Omental fat pad (tissue), 4 donors: Measurements from ENCODE around the gene MT1X. TPM values are rescaled to one million over a fixed set of nuclear protein-coding genes. Genes with fewer than 3 reads are reported as not detected.

Experiments
- ATAC-seq: fragments of 150-250 bp; one replicate; pipeline ENCODE4 v1.9.1; 2016; ENCODE audit warnings: mild to moderate bottlenecking, moderate library complexity; ENCODE audit not compliant: low FRiP score
- DNase-seq: peaks from one replicate; pipeline ENCODE4 v3.0.0-alpha.2; 2019; ENCODE audit warnings: low spot score
- total RNA-seq, 4 donors: library from RNA; depleted of rRNA; stranded (reverse); fragments of >200 nt; gene quantifications; one replicate each; pipeline ENCODE4 v1.1.0, GENCODE V29; 2016
- TF ChIP-seq, protein P1 (sequence below), 3 donors: fragments of 450-650 bp; IDR thresholded peaks; one replicate each; pipeline ENCODE4 v1.5.1; 2016 to 2017; ENCODE audit warnings: antibody characterized with exemption in 3 of 3, mild to moderate bottlenecking in 3 of 3, moderate library complexity in 2 of 3

MT1X gene
- total RNA-seq, 4 donors from 2014 or later: 1,336 to 3,452 (median 1,838) TPM

DNA sequence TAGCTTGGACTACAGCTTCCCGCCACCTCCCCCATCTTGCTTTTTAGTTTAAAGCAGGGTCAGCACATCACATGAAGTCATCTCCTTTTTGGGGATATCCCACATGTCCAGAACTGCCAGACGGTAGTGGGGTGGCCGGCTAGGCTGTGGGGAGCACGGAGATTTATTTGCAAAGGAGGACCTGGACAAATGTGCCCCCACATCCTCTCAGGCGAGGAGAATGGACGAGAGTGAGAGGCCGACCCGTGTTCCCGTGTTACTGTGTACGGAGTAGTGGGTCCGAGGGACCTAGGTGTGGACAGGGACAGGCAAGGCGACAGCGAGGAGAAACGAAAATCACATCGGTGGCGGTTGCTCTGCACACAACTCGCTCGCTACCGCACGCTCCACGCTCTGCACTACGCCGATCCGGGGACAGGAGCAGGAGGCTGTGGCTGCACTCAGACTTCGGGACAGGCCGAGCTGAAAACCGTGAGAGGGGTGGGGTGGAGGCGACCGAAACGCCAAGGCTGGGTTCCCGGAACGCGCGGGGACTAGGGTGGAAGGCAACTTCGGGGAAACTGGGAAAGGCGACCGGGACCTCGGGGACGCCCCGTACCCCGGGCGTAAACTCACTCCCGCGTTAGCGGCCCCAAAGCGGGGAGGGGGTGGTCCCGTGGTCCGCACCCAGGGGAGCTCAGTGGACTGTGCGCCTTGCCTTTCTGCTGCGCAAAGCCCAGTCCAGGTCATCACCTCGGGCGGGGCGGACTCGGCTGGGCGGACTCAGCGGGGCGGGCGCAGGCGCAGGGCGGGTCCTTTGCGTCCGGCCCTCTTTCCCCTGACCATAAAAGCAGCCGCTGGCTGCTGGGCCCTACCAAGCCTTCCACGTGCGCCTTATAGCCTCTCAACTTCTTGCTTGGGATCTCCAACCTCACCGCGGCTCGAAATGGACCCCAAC lies 44.2 kb upstream of the MT1X start, which contains the start of gene MT1A:
Gene MT1A, plus strand, starts transcription at position 853 of the 937 bp plus-strand sequence. Its CDS starts 73 bp downstream, at position 926.
- ATAC-seq (peak; percentile 60), DNase-seq (no peak)
- TF ChIP-seq, protein P1, sequence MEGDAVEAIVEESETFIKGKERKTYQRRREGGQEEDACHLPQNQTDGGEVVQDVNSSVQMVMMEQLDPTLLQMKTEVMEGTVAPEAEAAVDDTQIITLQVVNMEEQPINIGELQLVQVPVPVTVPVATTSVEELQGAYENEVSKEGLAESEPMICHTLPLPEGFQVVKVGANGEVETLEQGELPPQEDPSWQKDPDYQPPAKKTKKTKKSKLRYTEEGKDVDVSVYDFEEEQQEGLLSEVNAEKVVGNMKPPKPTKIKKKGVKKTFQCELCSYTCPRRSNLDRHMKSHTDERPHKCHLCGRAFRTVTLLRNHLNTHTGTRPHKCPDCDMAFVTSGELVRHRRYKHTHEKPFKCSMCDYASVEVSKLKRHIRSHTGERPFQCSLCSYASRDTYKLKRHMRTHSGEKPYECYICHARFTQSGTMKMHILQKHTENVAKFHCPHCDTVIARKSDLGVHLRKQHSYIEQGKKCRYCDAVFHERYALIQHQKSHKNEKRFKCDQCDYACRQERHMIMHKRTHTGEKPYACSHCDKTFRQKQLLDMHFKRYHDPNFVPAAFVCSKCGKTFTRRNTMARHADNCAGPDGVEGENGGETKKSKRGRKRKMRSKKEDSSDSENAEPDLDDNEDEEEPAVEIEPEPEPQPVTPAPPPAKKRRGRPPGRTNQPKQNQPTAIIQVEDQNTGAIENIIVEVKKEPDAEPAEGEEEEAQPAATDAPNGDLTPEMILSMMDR (IDR thresholded peaks at IDR 0.05): no peak

DNA sequence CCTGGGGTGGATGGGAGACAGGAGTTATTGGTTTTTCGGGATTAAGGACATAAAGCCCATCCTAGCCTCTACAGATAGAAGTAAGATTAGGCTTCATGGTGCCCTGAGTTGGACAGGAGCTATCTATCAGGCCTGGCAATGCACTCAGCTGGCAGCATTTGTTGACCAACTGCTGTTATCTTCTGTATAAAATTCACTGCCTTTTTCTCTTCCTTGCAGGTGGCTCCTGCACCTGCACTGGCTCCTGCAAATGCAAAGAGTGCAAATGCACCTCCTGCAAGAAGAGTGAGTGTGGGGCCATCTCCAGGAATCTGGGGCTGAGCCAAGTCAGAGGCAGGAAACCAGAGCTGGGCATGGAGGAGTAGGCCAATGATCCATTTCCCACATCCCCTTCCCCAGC lies 43.2 kb upstream of the MT1X start:
- no peak for ATAC-seq
- TF ChIP-seq, protein P1 (IDR thresholded peaks at IDR 0.05): no peak
- no peak for DNase-seq

DNA sequence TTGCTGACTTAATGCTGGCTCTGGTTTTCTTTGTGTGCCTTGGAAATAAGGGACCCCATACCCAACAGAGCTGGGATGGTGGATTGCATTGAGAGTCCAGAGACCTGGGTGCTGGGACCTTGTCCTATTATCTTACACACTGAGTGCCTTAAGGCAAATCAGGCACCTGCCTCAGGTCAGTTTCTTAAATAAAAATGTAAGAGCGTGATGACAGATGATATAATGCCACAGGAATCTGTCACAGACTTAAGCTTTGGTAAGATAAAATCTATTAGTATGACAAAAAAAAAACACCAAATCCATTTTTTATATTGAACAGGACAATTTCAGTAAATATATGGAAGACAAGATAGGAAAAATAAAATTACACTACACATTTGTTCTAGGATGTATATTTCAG lies 42.2 kb upstream of the MT1X start:
- DNase-seq (no peak), ATAC-seq (no peak)
- TF ChIP-seq, protein P1 (IDR thresholded peaks at IDR 0.05): no peak

DNA sequence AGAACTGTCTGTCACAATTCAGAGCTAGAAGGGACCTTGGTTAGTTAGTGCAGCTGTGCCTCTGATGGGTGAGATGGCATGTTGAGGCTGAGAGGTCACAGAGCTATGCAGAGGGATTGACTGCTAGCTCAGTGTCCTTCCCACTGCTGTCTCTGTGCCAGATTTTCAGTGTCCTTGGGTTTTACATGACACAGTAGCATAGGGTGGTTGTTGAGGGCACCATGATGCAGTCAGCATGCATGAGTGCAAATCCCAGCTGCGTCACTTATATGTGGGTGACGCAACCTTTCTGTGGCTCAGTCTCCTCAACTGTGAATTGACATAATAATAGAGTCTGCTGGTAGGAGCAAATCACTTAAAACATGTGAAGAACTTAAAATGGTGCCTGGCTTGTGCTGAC lies 41.1 kb upstream of the MT1X start:
- ATAC-seq: no peak
- no peak for DNase-seq
- TF ChIP-seq, protein P1 (IDR thresholded peaks at IDR 0.05): no peak

DNA sequence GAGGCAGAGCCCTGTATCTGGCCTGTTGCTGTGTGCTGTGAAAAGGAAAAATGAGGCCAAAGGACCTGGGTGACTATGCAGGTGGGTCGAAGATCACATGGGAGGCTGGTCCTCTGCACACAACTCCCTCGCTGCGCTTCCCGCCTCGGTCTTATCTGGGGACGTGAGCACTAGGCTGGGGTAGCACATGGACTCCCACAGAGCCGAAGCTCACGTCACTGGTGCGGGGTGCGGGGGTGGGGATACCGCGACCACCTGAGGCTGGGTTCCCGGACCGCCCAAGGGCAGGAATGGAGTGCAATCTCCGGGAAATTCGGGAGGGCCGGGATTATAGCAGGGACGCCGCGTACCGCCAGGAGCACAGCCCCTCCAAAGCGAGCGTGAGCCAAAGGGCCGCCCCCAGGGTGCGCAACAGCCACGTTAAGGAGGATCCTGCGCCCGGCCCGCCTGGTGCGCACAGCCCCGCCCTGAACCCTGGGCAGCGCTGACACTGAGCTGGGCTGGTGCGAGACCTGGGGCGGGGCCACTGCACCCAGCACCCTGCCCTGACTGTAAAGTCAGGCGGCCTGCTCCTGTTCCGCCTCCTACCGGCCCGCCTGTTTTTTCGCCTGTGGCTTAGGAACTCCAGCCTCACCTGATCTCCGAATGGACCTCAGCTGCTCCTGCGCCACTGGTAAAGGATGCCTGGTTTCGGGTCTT lies 39.0 kb upstream of the MT1X start:
- TF ChIP-seq, protein P1 (IDR thresholded peaks at IDR 0.05): no peak
- peak; percentile 68 for DNase-seq
- peak; percentile 95 for ATAC-seq

DNA sequence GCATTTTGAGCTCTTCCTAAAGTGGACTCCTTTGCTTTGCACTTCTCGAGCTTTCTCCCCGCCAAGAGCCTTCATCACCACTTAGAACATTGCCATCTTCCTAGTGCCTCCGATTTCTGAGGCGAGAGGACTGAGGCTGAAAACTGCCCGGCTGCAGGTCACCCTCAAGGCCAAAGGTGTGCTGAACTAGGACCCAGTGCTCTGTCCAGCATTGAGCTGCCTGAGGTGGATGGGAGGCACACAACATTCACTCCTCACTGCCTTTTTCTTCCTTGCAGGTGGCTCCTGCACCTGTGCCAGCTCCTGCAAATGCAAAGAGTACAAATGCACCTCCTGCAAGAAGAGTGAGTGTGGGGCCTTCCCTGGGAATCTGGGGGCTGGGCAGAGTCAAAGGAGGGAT lies 38.4 kb upstream of the MT1X start:
- no peak for DNase-seq
- TF ChIP-seq, protein P1 (IDR thresholded peaks at IDR 0.05): no peak
- no peak for ATAC-seq
